H1 (cell line): ENCODE measurements around the gene ZNF771. TPM values are rescaled to one million over a fixed set of nuclear protein-coding genes. Genes with fewer than 3 reads are reported as not detected.

Experiments
- BCL11A ChIP-seq, 2 experiments: IDR thresholded peaks; one replicate each; pipeline ENCODE4 v1.6.1; 2011; ENCODE audit warnings: low read depth in 2 of 2, low read length in 2 of 2, mild to moderate bottlenecking in 2 of 2
- E2F6 ChIP-seq: IDR thresholded peaks from 2 replicates; pipeline ENCODE4 v1.6.1; 2012; ENCODE audit warnings: inconsistent platforms
- EGR1 ChIP-seq: IDR thresholded peaks from 2 replicates; pipeline ENCODE4 v1.6.1; 2011; ENCODE audit warnings: low read depth, low read length, borderline replicate concordance
- FOSL1 ChIP-seq: IDR thresholded peaks from 2 replicates; pipeline ENCODE4 v1.6.1; 2011; ENCODE audit warnings: mild to moderate bottlenecking, low read depth, low read length, moderate library complexity; ENCODE audit not compliant: insufficient read depth
- GABPA ChIP-seq: IDR thresholded peaks from 2 replicates; pipeline ENCODE4 v1.6.1; 2011; ENCODE audit warnings: mild to moderate bottlenecking, low read length, moderate library complexity, borderline replicate concordance; ENCODE audit not compliant: insufficient read depth
- GTF2F1 ChIP-seq: IDR thresholded peaks from 2 replicates; pipeline ENCODE4 v1.6.1; 2012; ENCODE audit warnings: low read depth, low read length, improper control_type of control experiment, borderline replicate concordance
- KDM4A ChIP-seq: IDR thresholded peaks from one replicate; pipeline ENCODE4 v1.7.1; 2012; ENCODE audit warnings: low read depth, mild to moderate bottlenecking, moderate library complexity, low read length, inconsistent platforms; ENCODE audit not compliant: severe bottlenecking
- KDM5A ChIP-seq: fragments of 200-600 bp; IDR thresholded peaks from 2 replicates; pipeline ENCODE4 v1.7.1; 2012; ENCODE audit warnings: mild to moderate bottlenecking, low read length, inconsistent platforms, mixed read lengths
- NANOG ChIP-seq: IDR thresholded peaks from 2 replicates; pipeline ENCODE4 v1.6.1; 2011; ENCODE audit warnings: low read length, low read depth, mild to moderate bottlenecking, inconsistent platforms; ENCODE audit not compliant: insufficient read depth, poor library complexity, severe bottlenecking
- PHF8 ChIP-seq: fragments of 200-600 bp; sonication (generic); conservative IDR thresholded peaks from 2 replicates; pipeline ENCODE4 v1.7.1; 2012; ENCODE audit warnings: low read depth, mild to moderate bottlenecking, inconsistent platforms, low read length, moderate library complexity
- POLR2A ChIP-seq, 2 experiments: IDR thresholded peaks; 1 replicate in 1 of 2; 2 replicates in 1 of 2; pipeline ENCODE4 v1.6.1; 2011; ENCODE audit warnings: low read depth in 2 of 2, low read length in 2 of 2, mild to moderate bottlenecking in 2 of 2; ENCODE audit errors: control extremely low read depth in 1 of 2
- POU5F1 ChIP-seq: IDR thresholded peaks from 2 replicates; pipeline ENCODE4 v1.6.1; 2011; ENCODE audit warnings: low read depth, mild to moderate bottlenecking, low read length, moderate library complexity
- RAD21 ChIP-seq, 2 experiments: IDR thresholded peaks in 1 of 2; conservative IDR thresholded peaks in 1 of 2; 2 replicates each; pipeline ENCODE4 v1.6.1; 2011; ENCODE audit warnings: low read depth in 2 of 2, low read length in 2 of 2, improper control_type of control experiment in 1 of 2, inconsistent platforms in 1 of 2, mild to moderate bottlenecking in 1 of 2, moderate library complexity in 1 of 2
- SIX5 ChIP-seq: IDR thresholded peaks from 2 replicates; pipeline ENCODE4 v1.6.1; 2011; ENCODE audit warnings: mild to moderate bottlenecking, low read depth, low read length
- SP1 ChIP-seq: IDR thresholded peaks from 2 replicates; pipeline ENCODE4 v1.6.1; 2011; ENCODE audit warnings: low read depth, low read length
- TBP ChIP-seq: IDR thresholded peaks from 2 replicates; pipeline ENCODE4 v1.6.1; 2011; ENCODE audit warnings: low read depth, low read length, improper control_type of control experiment
- TEAD4 ChIP-seq: IDR thresholded peaks from 2 replicates; pipeline ENCODE4 v1.6.1; 2012; ENCODE audit warnings: low read depth, low read length, inconsistent platforms, mixed read lengths
- YY1 ChIP-seq: IDR thresholded peaks from 2 replicates; pipeline ENCODE4 v1.6.1; 2011; ENCODE audit warnings: low read depth, mild to moderate bottlenecking, low read length
- polyA plus RNA-seq, 7 experiments: library from polyadenylated mRNA; depleted of rRNA in 3 of 7; stranded (reverse) in 5 of 7; unstranded in 2 of 7; fragments of >200 nt in 5 of 7; fragments of 200-250 nt in 2 of 7; gene quantifications; 1 replicate in 5 of 7; 2 replicates in 1 of 7; 4 replicates in 1 of 7; pipeline versions ENCODE4 v1.2.1 to v1.2.3, GENCODE V29; 2011 to 2013; ENCODE audit warnings: missing spikeins in 2 of 7, mixed read lengths in 2 of 7
- total RNA-seq: library from RNA; stranded (reverse); fragmentation: NEBNext Ultra II Directional; extraction: Animal tissue kit (Norgen Biotek cat#: 25700); gene quantifications from 2 replicates; pipeline ENCODE4 v1.2.1, GENCODE V29; 2021
- TF ChIP-seq, protein P1 (sequence below): IDR thresholded peaks from 2 replicates; pipeline ENCODE4 v1.6.1; 2012; ENCODE audit warnings: inconsistent platforms

Gene ZNF771
- total and polyA plus RNA-seq, 2 of the 8 experiments (the other 6 are each of a cell fraction or from before 2014, with no cell fraction given), result 10.6 to 15.7 TPM

GRCh38 chr16:30407102-30407803 is at the start of gene ZNF771 (continued):
- peak; percentile 85 for TF ChIP-seq PHF8
- peak; percentile 4; the same call in 1 of the 2 replicates for TF ChIP-seq YY1
- peak; percentile 62 for TF ChIP-seq KDM4A
- TF ChIP-seq GABPA, result no peak
- TF ChIP-seq E2F6, result peak; percentile 70
- no peak for TF ChIP-seq NANOG
- no peak for TF ChIP-seq SIX5
- no peak for TF ChIP-seq GTF2F1
- TF ChIP-seq FOSL1, result 0 out of 2 replicates have a peak, but pooled peaks have one; percentile 28
- TF ChIP-seq POLR2A (IDR thresholded peaks at IDR 0.05; ENCODE audit: control extremely low read depth in 1 of 2, low read depth in 2 of 2, low read length in 2 of 2), result peak; percentile 65 to 92
- TF ChIP-seq KDM5A, result no peak
- no peak for TF ChIP-seq TEAD4
- TF ChIP-seq BCL11A (IDR thresholded peaks at IDR 0.05; ENCODE audit: low read depth in 2 of 2, low read length in 2 of 2), result no peak
- no peak for TF ChIP-seq POU5F1
- peak; percentile 92 for TF ChIP-seq TBP
- TF ChIP-seq RAD21 (IDR thresholded peaks at IDR 0.05 in 1 of 2, conservative IDR thresholded peaks at IDR 0.05 in 1 of 2; ENCODE audit: low read depth in 2 of 2, low read length in 2 of 2), result 0 out of 4 replicates have a peak, but pooled peaks of 1 of the 2 experiments have one; percentile 7
- peak; percentile 62; the same call in 1 of the 2 replicates for TF ChIP-seq EGR1
- TF ChIP-seq, protein P1, sequence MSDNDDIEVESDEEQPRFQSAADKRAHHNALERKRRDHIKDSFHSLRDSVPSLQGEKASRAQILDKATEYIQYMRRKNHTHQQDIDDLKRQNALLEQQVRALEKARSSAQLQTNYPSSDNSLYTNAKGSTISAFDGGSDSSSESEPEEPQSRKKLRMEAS, result peak; percentile 91
- peak; percentile 87 for TF ChIP-seq SP1
- TF ChIP-seq, all 59 proteins: peak for 16
